GM12878 (cell line): ENCODE data around the gene TUFM. TPM values are rescaled to one million over a fixed set of nuclear protein-coding genes. Genes with fewer than 3 reads are reported as not detected.

Experiments used
- ATAC-seq: fragments of 200-7000 bp; cut with Tn5 transposase; 3 replicates; pipeline ENCODE4 v1.9.1; 2020; ENCODE audit warnings: mild to moderate bottlenecking, moderate library complexity
- Bru-seq: library from RNA; stranded (reverse); fragments of 400-500 nt; gene quantifications from one replicate; lab custom pipeline; 2021; lab: Mats Ljungman, UMichigan
- BruChase-seq, 2 experiments: library from RNA; stranded (reverse); fragments of 400-500 nt; gene quantifications; one replicate each; lab custom pipeline; 2021; lab: Mats Ljungman, UMichigan
- BruUV-seq: library from RNA; stranded (reverse); fragments of 400-500 nt; replicated peaks from 2 replicates; lab custom pipeline; 2021; lab: Mats Ljungman, UMichigan
- CTCF ChIA-PET: fragments of 300-600 bp; sonication (Branson Sonifier 250); formaldehyde crosslinking; extraction: SDS; loops from one replicate; lab custom pipeline; 2021; ENCODE audit warnings: inconsistent platforms; lab: Yijun Ruan, JAX
- POLR2A ChIA-PET: fragments of 350-600 bp; formaldehyde crosslinking; extraction: SDS; loops from one replicate; lab custom pipeline; 2021; ENCODE audit warnings: inconsistent platforms; lab: Charles Lee
- RAD21 ChIA-PET: fragments of 300-600 bp; sonication (Branson Sonifier 250); formaldehyde crosslinking; loops from one replicate; lab custom pipeline; 2023; ENCODE audit warnings: antibody characterized with exemption; ENCODE audit not compliant: unreplicated experiment; lab: Charles Lee
- SMC1A ChIA-PET: fragments of 300-600 bp; sonication (Branson Sonifier 250); formaldehyde crosslinking; loops from one replicate; lab custom pipeline; 2023; ENCODE audit not compliant: unreplicated experiment, uncharacterized antibody; lab: Charles Lee
- DNase-seq: peaks from one replicate; pipeline ENCODE4 v3.0.0-alpha.2; 2011; ENCODE audit warnings: low read depth, low spot score
- FAIRE-seq: peaks from 3 replicates; lab custom pipeline; 2011; peaks lifted over from hg19 to GRCh38; lab: Jason Lieb, UNC
- H2AFZ ChIP-seq: 2 replicates; pipeline ENCODE4 v1.6.0; 2011; ENCODE audit warnings: low read depth, low read length, control low read depth; ENCODE audit not compliant: control insufficient read depth
- H3K27ac ChIP-seq: 2 replicates; pipeline ENCODE4 v1.5.1; 2011; ENCODE audit warnings: control low read depth; ENCODE audit not compliant: control insufficient read depth, insufficient read depth
- H3K27me3 ChIP-seq, 2 experiments: replicated peaks in 1 of 2; 2 replicates each; pipeline versions ENCODE4 v1.6.0 to v1.6.1; 2011; ENCODE audit warnings: low read length in 1 of 2; ENCODE audit not compliant: control insufficient read depth in 2 of 2, insufficient read depth in 2 of 2
- H3K36me3 ChIP-seq, 2 experiments: 2 replicates each; pipeline ENCODE4 v1.5.1; 2011; ENCODE audit warnings: low read length in 1 of 2; ENCODE audit not compliant: control insufficient read depth in 2 of 2, insufficient read depth in 2 of 2
- H3K4me1 ChIP-seq: 2 replicates; pipeline ENCODE4 v1.6.1; 2011; ENCODE audit warnings: mild to moderate bottlenecking, low read length, moderate library complexity, mixed read lengths; ENCODE audit not compliant: control insufficient read depth, insufficient read depth
- H3K4me2 ChIP-seq: 2 replicates; pipeline ENCODE4 v1.6.0; 2011; ENCODE audit warnings: control low read depth; ENCODE audit not compliant: control insufficient read depth, insufficient read depth
- H3K4me3 ChIP-seq: fragments of 200-600 bp; sonication (generic); 2 replicates; pipeline ENCODE4 v1.5.1; 2016
- H3K79me2 ChIP-seq: 2 replicates; pipeline ENCODE4 v1.6.0; 2011; ENCODE audit warnings: low read length; ENCODE audit not compliant: control insufficient read depth, insufficient read depth
- H3K9ac ChIP-seq: 2 replicates; pipeline ENCODE4 v1.8.0; 2011; ENCODE audit warnings: low read length, control low read depth, mixed read lengths; ENCODE audit not compliant: control insufficient read depth, insufficient read depth
- H3K9me3 ChIP-seq: replicated peaks from 3 replicates; pipeline ENCODE4 v1.5.1; 2011; ENCODE audit warnings: mild to moderate bottlenecking, low read length; ENCODE audit not compliant: control insufficient read depth, insufficient read depth
- H4K20me1 ChIP-seq: 2 replicates; pipeline ENCODE4 v1.6.0; 2011; ENCODE audit not compliant: control insufficient read depth, insufficient read depth
- HDGF ChIP-seq: fragments of 450-650 bp; IDR thresholded peaks from 2 replicates; pipeline ENCODE4 v1.6.1; 2016; ENCODE audit warnings: antibody characterized with exemption
- JUND ChIP-seq: IDR thresholded peaks from 2 replicates; pipeline ENCODE4 v1.6.1; 2012; ENCODE audit warnings: low read depth, mild to moderate bottlenecking, low read length, improper control_type of control experiment, moderate library complexity
- SKIL ChIP-seq: fragments of 450-650 bp; IDR thresholded peaks from 2 replicates; pipeline ENCODE4 v1.6.1; 2017; ENCODE audit warnings: mild to moderate bottlenecking, low read depth, inconsistent platforms; ENCODE audit not compliant: poor library complexity, severe bottlenecking
- SUPT20H ChIP-seq: IDR thresholded peaks from 2 replicates; pipeline ENCODE4 v1.6.1; 2011; ENCODE audit warnings: low read depth, mild to moderate bottlenecking, low read length, moderate library complexity, borderline replicate concordance; ENCODE audit not compliant: control insufficient read depth
- WGBS: methylation state at CpG from one replicate; pipeline ENCODE4 v1.1.6; 2016; ENCODE audit warnings: low lambda C conversion rate; ENCODE audit not compliant: insufficient replicate concordance, insufficient coverage; ENCODE audit errors: missing lambda C conversion rate; 5-methylcytosine and 5-hydroxymethylcytosine counted together
- in situ Hi-C: fragments of 300-500 bp; cut with MboI; formaldehyde crosslinking; loops from 9 replicates; pipeline ENCODE4 v1.14.3; 2018; ENCODE audit warnings: mixed read lengths
- intact Hi-C: fragments of 100-400 bp; cut with micrococcal nuclease; formaldehyde crosslinking; loops from one replicate; pipeline ENCODE4 v1.14.2; 2022; ENCODE audit not compliant: unreplicated experiment
- long read RNA-seq, 2 experiments: library from polyadenylated mRNA; unstranded; transcript quantifications; one replicate each; pipeline ENCODE4 v2.0.0, GENCODE V29; 2019 to 2020
- polyA minus RNA-seq, 3 experiments: library from RNA; depleted of rRNA, polyadenylated mRNA; stranded (reverse); fragments of >200 nt; gene quantifications; 2 replicates each; pipeline ENCODE4 v1.2.3, GENCODE V29; 2011
- polyA plus RNA-seq, 11 experiments: library from polyadenylated mRNA; depleted of rRNA in 4 of 11; unstranded in 6 of 11; stranded (reverse) in 5 of 11; fragments of >200 nt; fragmentation: Nextera tagmentation in 4 of 11; fragmentation: Illumina TruSeq in 1 of 11; extraction: Ambion mirVana in 4 of 11; extraction: Trizol in 1 of 11; gene quantifications; 1 replicate in 1 of 11; 2 replicates in 10 of 11; pipeline versions ENCODE4 v1.2.1 to v1.2.3, GENCODE V29; 2011 to 2016; ENCODE audit warnings: inconsistent platforms in 2 of 11, missing spikeins in 2 of 11, low read depth in 1 of 11
- total RNA-seq, 4 experiments: library from RNA; depleted of rRNA in 3 of 4; stranded (reverse); fragments of >200 nt in 3 of 4; fragmentation: Illumina TruSeq in 1 of 4; extraction: Trizol in 1 of 4; gene quantifications; 2 replicates each; pipeline versions ENCODE4 v1.2.1 to v1.2.3, GENCODE V29; 2013 to 2021
- TF ChIP-seq, protein P1 (sequence below): IDR thresholded peaks from 2 replicates; pipeline ENCODE4 v1.6.1; 2011; ENCODE audit warnings: borderline replicate concordance, low read depth, mild to moderate bottlenecking, moderate library complexity, low read length; ENCODE audit not compliant: insufficient read depth, poor library complexity, severe bottlenecking
- TF ChIP-seq, protein P2 (sequence below): fragments of 450-650 bp; conservative IDR thresholded peaks from 2 replicates; pipeline ENCODE4 v1.6.1; 2017; ENCODE audit warnings: mild to moderate bottlenecking, moderate library complexity

TUFM gene
- total RNA-seq (2013; cell fraction: nucleolus; rRNA removed), result 37.3 and 53.1 TPM in 2 replicates
- total RNA-seq (2014; rRNA removed) (245 and 274 TPM in 2 replicates), total RNA-seq (2014; rRNA removed; fragmentation: Illumina TruSeq; extraction: Trizol) (145 and 161 TPM in 2 replicates), total RNA-seq (2021) (258 and 260 TPM in 2 replicates), polyA plus RNA-seq (2011; rRNA removed) (68.9 and 117 TPM in 2 replicates), polyA plus RNA-seq (2014; fragmentation: Illumina TruSeq; extraction: Trizol) (92.2 and 172 TPM in 2 replicates), polyA plus RNA-seq (2014; fragmentation: Nextera tagmentation; extraction: Ambion mirVana) (100 to 1,000 TPM in 1 of 2 experiments, 10 to 100 TPM in 1; 23.4 to 101 TPM), polyA plus RNA-seq (2014; rRNA removed) (191 and 231 TPM in 2 replicates), polyA plus RNA-seq (2016; fragmentation: Nextera tagmentation; extraction: Ambion mirVana) (100 to 1,000 TPM; 336 to 354 TPM), polyA minus RNA-seq (2011; rRNA and poly(A)+ RNA removed) (44.5 and 58.9 TPM in 2 replicates), Bru-seq, nascent RNA (percentile 84 among the genes with signal in this experiment), BruChase-seq, experiment 1, labeled RNA remaining after a 6-hour chase (percentile 96 among the genes with signal in this experiment), BruChase-seq, experiment 2, labeled RNA remaining after a 2-hour chase (percentile 89 among the genes with signal in this experiment)
- polyA plus RNA-seq (2011; ENCODE audit: low read depth), result 101 TPM
- polyA plus RNA-seq (2011; cell fraction: cytosol; rRNA removed), result 134 and 152 TPM in 2 replicates
- 285 and 312 TPM in 2 replicates for polyA plus RNA-seq (2011; cell fraction: nucleus; rRNA removed)
- polyA plus RNA-seq (2012), result 141 and 149 TPM in 2 replicates
- 42.5 and 43.7 TPM in 2 replicates for polyA minus RNA-seq (2011; cell fraction: cytosol; rRNA and poly(A)+ RNA removed)
- 27.7 and 43.2 TPM in 2 replicates for polyA minus RNA-seq (2011; cell fraction: nucleus; rRNA and poly(A)+ RNA removed)
- long read RNA-seq, experiment 1, transcript TUFM-201 (10 exons, 2,071 nt), result major isoform, 377 of 406 reads
- long read RNA-seq, experiment 1, partial matches to known transcripts, result 13 of 406 reads
- long read RNA-seq, experiment 1, other reads (novel, unspliced or antisense), result 16 of 406 reads
- long read RNA-seq, experiment 2, transcript TUFM-201 (10 exons, 2,071 nt), result major isoform, 383 of 417 reads
- long read RNA-seq, experiment 2, partial matches to known transcripts, result 10 of 417 reads
- long read RNA-seq, experiment 2, other reads (novel, unspliced or antisense), result 24 of 417 reads

GRCh38 chr16:28846080-28846932 is at the start of gene TUFM:
Gene TUFM, minus strand, starts transcription at chr16:28846348. Its CDS starts 79 bp downstream, at chr16:28846269.
- 1% methylated on average over 57 of the region's 73 CpGs for WGBS
- Histone ChIP-seq H3K27me3 (no peaks in the 10 kb centered on the region), H3K79me2 (peaks cover 23% of the 10 kb centered on the region), H3K4me3 (peak within 1 kb of the TSS; percentile 96), H3K27ac (peak within 1 kb of the TSS; percentile 81), H3K4me1 (peaks cover 9% of the 10 kb centered on the region), H4K20me1 (no peaks in the 10 kb centered on the region), H2AFZ (peak within 1 kb of the TSS; percentile 61), H3K9me3 (no peaks in the 10 kb centered on the region), H3K36me3 (peaks cover 9 to 10% of the 10 kb centered on the region in 2 experiments; a peak in 3 of 4 replicates), H3K9ac (peak within 1 kb of the TSS; percentile 93), H3K4me2 (peak within 1 kb of the TSS; percentile 90)
- FAIRE-seq (peak; percentile 99), DNase-seq (peak; percentile 92), ATAC-seq (peak; percentile 95)
- SMC1A ChIA-PET, result interaction anchor here (0.6 to 4.1 kb wide), 8 partner anchors 12 to 107 kb away, joined by 3 to 27 read pairs (median 9); partner anchors contain the start of genes CD19, RABEP2 and SH2B1
- RAD21 ChIA-PET, result interaction anchor here (0.6 to 3.6 kb wide), 10 partner anchors 17 to 1543 kb away, joined by 3 to 22 read pairs (median 5); partner anchors contain the start of genes ATXN2L, CD19 and SH2B1
- POLR2A ChIA-PET, result interaction anchor here (0.5 to 4.9 kb wide), 9 partner anchors 17 to 86 kb away, joined by 3 to 43 read pairs (median 4); partner anchors contain the start of genes ATXN2L, CD19, RABEP2 and SH2B1
- CTCF ChIA-PET, result interaction anchor here (0.8 to 4.0 kb wide), 12 partner anchors 10 to 99 kb away, joined by 3 to 21 read pairs (median 4); partner anchors contain the start of genes CD19 and SH2B1
- in situ Hi-C loops (no loop called here), intact Hi-C loops (loop anchor here (1.0 to 2.0 kb wide), 4 partner anchors 18 to 78 kb away; partner anchors contain the start of genes ATP2A1 and RABEP2)
- no TSS peak for BruUV-seq
- TF ChIP-seq HDGF (peak; percentile 95), JUND (0 out of 2 replicates have a peak, but pooled peaks have one; percentile 57), SKIL (peak; percentile 76), SUPT20H (no peak)
- TF ChIP-seq, protein P1, sequence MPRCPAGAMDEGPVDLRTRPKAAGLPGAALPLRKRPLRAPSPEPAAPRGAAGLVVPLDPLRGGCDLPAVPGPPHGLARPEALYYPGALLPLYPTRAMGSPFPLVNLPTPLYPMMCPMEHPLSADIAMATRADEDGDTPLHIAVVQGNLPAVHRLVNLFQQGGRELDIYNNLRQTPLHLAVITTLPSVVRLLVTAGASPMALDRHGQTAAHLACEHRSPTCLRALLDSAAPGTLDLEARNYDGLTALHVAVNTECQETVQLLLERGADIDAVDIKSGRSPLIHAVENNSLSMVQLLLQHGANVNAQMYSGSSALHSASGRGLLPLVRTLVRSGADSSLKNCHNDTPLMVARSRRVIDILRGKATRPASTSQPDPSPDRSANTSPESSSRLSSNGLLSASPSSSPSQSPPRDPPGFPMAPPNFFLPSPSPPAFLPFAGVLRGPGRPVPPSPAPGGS, result no peak
- TF ChIP-seq, protein P2, sequence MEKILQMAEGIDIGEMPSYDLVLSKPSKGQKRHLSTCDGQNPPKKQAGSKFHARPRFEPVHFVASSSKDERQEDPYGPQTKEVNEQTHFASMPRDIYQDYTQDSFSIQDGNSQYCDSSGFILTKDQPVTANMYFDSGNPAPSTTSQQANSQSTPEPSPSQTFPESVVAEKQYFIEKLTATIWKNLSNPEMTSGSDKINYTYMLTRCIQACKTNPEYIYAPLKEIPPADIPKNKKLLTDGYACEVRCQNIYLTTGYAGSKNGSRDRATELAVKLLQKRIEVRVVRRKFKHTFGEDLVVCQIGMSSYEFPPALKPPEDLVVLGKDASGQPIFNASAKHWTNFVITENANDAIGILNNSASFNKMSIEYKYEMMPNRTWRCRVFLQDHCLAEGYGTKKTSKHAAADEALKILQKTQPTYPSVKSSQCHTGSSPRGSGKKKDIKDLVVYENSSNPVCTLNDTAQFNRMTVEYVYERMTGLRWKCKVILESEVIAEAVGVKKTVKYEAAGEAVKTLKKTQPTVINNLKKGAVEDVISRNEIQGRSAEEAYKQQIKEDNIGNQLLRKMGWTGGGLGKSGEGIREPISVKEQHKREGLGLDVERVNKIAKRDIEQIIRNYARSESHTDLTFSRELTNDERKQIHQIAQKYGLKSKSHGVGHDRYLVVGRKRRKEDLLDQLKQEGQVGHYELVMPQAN, result peak; percentile 92
